Tibial nerve (tissue), 4 donors: ENCODE measurements around the gene TOX2.

Experiments
- EP300 ChIP-seq, 2 donors: sonication (generic); formaldehyde crosslinking; IDR thresholded peaks; one replicate each; pipeline ENCODE4 v1.6.1; 2017; ENCODE audit warnings: antibody characterized with exemption in 2 of 2, mild to moderate bottlenecking in 1 of 2
- TF ChIP-seq, protein P1 (sequence below), 5 experiments: fragments of 200-600 bp in 3 of 5; fragments of 450-650 bp in 2 of 5; sonication (generic) in 3 of 5; IDR thresholded peaks; one replicate each; pipeline ENCODE4 v1.5.1; 2016 to 2019; ENCODE audit warnings: antibody characterized with exemption in 5 of 5, mild to moderate bottlenecking in 3 of 5, moderate library complexity in 2 of 5

DNA sequence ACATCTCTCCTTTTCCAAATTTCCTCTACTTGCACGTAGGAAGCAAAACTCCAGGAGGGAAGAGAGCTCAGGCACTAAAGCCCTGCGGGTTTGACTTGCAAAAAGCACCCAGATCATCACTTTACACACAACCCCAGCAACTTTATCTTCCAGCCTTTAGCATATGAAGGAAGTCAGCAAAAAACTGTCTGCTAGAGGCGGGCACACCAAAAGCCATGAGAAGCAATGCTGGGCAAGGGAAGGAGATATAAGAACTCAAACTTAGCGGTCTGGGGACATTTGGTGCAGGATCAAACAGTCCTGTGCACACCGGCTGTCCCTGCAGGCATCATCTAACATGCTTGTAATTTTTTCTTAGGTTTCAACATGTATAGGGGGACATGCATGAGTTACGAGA is 159.0 kb downstream of the TOX2 start:
- TF ChIP-seq EP300 (IDR thresholded peaks at IDR 0.05), result no peak
- TF ChIP-seq, protein P1, sequence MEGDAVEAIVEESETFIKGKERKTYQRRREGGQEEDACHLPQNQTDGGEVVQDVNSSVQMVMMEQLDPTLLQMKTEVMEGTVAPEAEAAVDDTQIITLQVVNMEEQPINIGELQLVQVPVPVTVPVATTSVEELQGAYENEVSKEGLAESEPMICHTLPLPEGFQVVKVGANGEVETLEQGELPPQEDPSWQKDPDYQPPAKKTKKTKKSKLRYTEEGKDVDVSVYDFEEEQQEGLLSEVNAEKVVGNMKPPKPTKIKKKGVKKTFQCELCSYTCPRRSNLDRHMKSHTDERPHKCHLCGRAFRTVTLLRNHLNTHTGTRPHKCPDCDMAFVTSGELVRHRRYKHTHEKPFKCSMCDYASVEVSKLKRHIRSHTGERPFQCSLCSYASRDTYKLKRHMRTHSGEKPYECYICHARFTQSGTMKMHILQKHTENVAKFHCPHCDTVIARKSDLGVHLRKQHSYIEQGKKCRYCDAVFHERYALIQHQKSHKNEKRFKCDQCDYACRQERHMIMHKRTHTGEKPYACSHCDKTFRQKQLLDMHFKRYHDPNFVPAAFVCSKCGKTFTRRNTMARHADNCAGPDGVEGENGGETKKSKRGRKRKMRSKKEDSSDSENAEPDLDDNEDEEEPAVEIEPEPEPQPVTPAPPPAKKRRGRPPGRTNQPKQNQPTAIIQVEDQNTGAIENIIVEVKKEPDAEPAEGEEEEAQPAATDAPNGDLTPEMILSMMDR (IDR thresholded peaks at IDR 0.05), result no peak
